GM23338 (cell line): ENCODE measurements around the gene IQSEC3. TPM values are rescaled to one million over a fixed set of nuclear protein-coding genes. Genes with fewer than 3 reads are reported as not detected.

Experiments
- ATAC-seq: fragments of 200-7000 bp; cut with Tn5 transposase; 3 replicates; pipeline ENCODE4 v1.9.1; 2020
- DNase-seq: peaks from one replicate; pipeline ENCODE4 v3.0.0-alpha.2; 2015; ENCODE audit warnings: low spot score
- H2AFZ ChIP-seq: fragments of 200-600 bp; sonication (generic); 2 replicates; pipeline ENCODE4 v1.8.0; 2016; ENCODE audit warnings: antibody characterized with exemption, mild to moderate bottlenecking, moderate library complexity
- H3F3A ChIP-seq: fragments of 200-600 bp; sonication (generic); replicated peaks from 2 replicates; pipeline ENCODE4 v1.8.0; 2017; ENCODE audit warnings: antibody characterized with exemption, mixed run types, low read depth
- H3K27ac ChIP-seq: fragments of 200-600 bp; sonication (generic); 2 replicates; pipeline ENCODE4 v1.6.1; 2016; ENCODE audit warnings: low read depth
- H3K27me3 ChIP-seq: fragments of 200-600 bp; sonication (generic); 2 replicates; pipeline ENCODE4 v1.8.0; 2016; ENCODE audit warnings: mild to moderate bottlenecking, mixed run types, moderate library complexity; ENCODE audit not compliant: insufficient read depth
- H3K36me3 ChIP-seq: fragments of 200-600 bp; sonication (generic); 2 replicates; pipeline ENCODE4 v1.8.0; 2016; ENCODE audit warnings: mild to moderate bottlenecking; ENCODE audit not compliant: insufficient read depth
- H3K4me1 ChIP-seq: fragments of 200-600 bp; sonication (generic); 2 replicates; pipeline ENCODE4 v1.8.0; 2016; ENCODE audit warnings: mild to moderate bottlenecking, moderate library complexity; ENCODE audit not compliant: insufficient read depth
- H3K4me2 ChIP-seq: fragments of 200-600 bp; sonication (generic); 2 replicates; pipeline ENCODE4 v1.7.1; 2017; ENCODE audit warnings: mixed run types
- H3K4me3 ChIP-seq: fragments of 200-600 bp; sonication (generic); 2 replicates; pipeline ENCODE4 v1.6.1; 2016; ENCODE audit warnings: mixed run types
- H3K79me2 ChIP-seq: fragments of 200-600 bp; sonication (generic); replicated peaks from 2 replicates; pipeline ENCODE4 v1.8.0; 2017; ENCODE audit warnings: mild to moderate bottlenecking; ENCODE audit not compliant: insufficient read depth
- H3K9me2 ChIP-seq: fragments of 200-600 bp; sonication (generic); 2 replicates; pipeline ENCODE4 v1.8.0; 2017; ENCODE audit not compliant: insufficient read depth
- H4K20me1 ChIP-seq: fragments of 200-600 bp; sonication (generic); replicated peaks from 2 replicates; pipeline ENCODE4 v1.8.0; 2017; ENCODE audit warnings: mild to moderate bottlenecking; ENCODE audit not compliant: insufficient read depth
- H3K27ac Mint-ChIP-seq: 2 replicates; pipeline ENCODE4 v1.8.0; 2020; ENCODE audit warnings: inconsistent platforms, mild to moderate bottlenecking, moderate library complexity, mixed read lengths
- H3K27me3 Mint-ChIP-seq: 3 replicates; pipeline ENCODE4 v1.8.0; 2022; ENCODE audit warnings: low read depth, mild to moderate bottlenecking, moderate library complexity, mixed read lengths, inconsistent platforms; ENCODE audit not compliant: insufficient read depth, poor library complexity
- H3K36me3 Mint-ChIP-seq: 3 replicates; pipeline ENCODE4 v1.8.0; 2021; ENCODE audit warnings: low read depth, mild to moderate bottlenecking, inconsistent platforms, moderate library complexity, mixed read lengths
- H3K4me1 Mint-ChIP-seq: 3 replicates; pipeline ENCODE4 v1.8.0; 2020; ENCODE audit warnings: mild to moderate bottlenecking, inconsistent platforms, mixed read lengths
- H3K4me3 Mint-ChIP-seq: 3 replicates; pipeline ENCODE4 v1.8.0; 2021; ENCODE audit warnings: moderate library complexity, mild to moderate bottlenecking, inconsistent platforms, mixed read lengths
- H3K9me3 Mint-ChIP-seq: 3 replicates; pipeline ENCODE4 v1.8.0; 2020; ENCODE audit warnings: moderate library complexity, mild to moderate bottlenecking, inconsistent platforms, mixed read lengths
- CREB1 ChIP-seq: fragments of 250-450 bp; sonication (Bioruptor Pico); IDR thresholded peaks from 2 replicates; pipeline ENCODE4 v1.5.0; 2020; ENCODE audit warnings: low read depth, mild to moderate bottlenecking, moderate library complexity
- CTCF ChIP-seq, 2 experiments: fragments of 200-600 bp in 1 of 2; sonication (generic) in 1 of 2; conservative IDR thresholded peaks; 2 replicates each; pipeline versions ENCODE4 v1.5.1 to v1.6.1; 2016 to 2017; ENCODE audit warnings: antibody characterized with exemption in 2 of 2, low read depth in 2 of 2, mild to moderate bottlenecking in 2 of 2, moderate library complexity in 1 of 2
- EZH2 ChIP-seq: fragments of 200-600 bp; sonication (generic); IDR thresholded peaks from one replicate; pipeline ENCODE4 v1.8.0; 2017; ENCODE audit warnings: antibody characterized with exemption, mild to moderate bottlenecking, low read depth; ENCODE audit not compliant: unreplicated experiment
- EZH2phosphoT487 ChIP-seq: fragments of 200-600 bp; sonication (generic); IDR thresholded peaks from one replicate; pipeline ENCODE4 v1.8.1; 2018; ENCODE audit warnings: antibody characterized with exemption; ENCODE audit not compliant: unreplicated experiment
- NANOG ChIP-seq: IDR thresholded peaks from 2 replicates; pipeline ENCODE4 v1.6.1; 2016; ENCODE audit warnings: antibody characterized with exemption, borderline replicate concordance
- POLR2AphosphoS5 ChIP-seq: IDR thresholded peaks from 2 replicates; pipeline ENCODE4 v1.6.1; 2016; ENCODE audit warnings: antibody characterized with exemption, low read depth
- REST ChIP-seq: IDR thresholded peaks from one replicate; pipeline ENCODE4 v1.6.1; 2018; ENCODE audit warnings: antibody characterized with exemption; ENCODE audit not compliant: unreplicated experiment
- STAT1 ChIP-seq: IDR thresholded peaks from one replicate; pipeline ENCODE4 v1.6.1; 2016; ENCODE audit warnings: antibody characterized with exemption; ENCODE audit not compliant: unreplicated experiment
- ZNF114 ChIP-seq: fragments of 250-450 bp; sonication (Bioruptor Pico); IDR thresholded peaks from 2 replicates; pipeline ENCODE4 v1.5.0; 2020; ENCODE audit warnings: mild to moderate bottlenecking, moderate library complexity
- polyA plus RNA-seq: library from polyadenylated mRNA; unstranded; fragments of >200 nt; fragmentation: Nextera tagmentation; extraction: Ambion mirVana; gene quantifications from 2 replicates; pipeline ENCODE4 v1.2.1, GENCODE V29; 2016
- total RNA-seq: library from RNA; depleted of rRNA; stranded (reverse); fragments of >200 nt; shearing (Covaris generic); gene quantifications from 2 replicates; pipeline ENCODE4 v1.2.3, GENCODE V29; 2014
- TF ChIP-seq, protein P1 (sequence below): IDR thresholded peaks from 2 replicates; pipeline ENCODE4 v1.6.1; 2016; ENCODE audit warnings: antibody characterized with exemption

IQSEC3 gene
- total and polyA plus RNA-seq, 2 experiments from 2014 or later = 2.1 to 3.6 TPM

- Histone ChIP-seq H3K9me2 (no peaks in the 10 kb centered on the region), H3K4me3 (no peak overlapping the region), H2AFZ (no peak overlapping the region), H3K36me3 (no peaks in the 10 kb centered on the region), H3K4me1 (peaks cover 12% of the 10 kb centered on the region; the same call in 1 of the 2 replicates), H3K27ac (no peak overlapping the region), H3K79me2 (no peaks in the 10 kb centered on the region), H3F3A (no peaks in the 10 kb centered on the region), H3K4me2 (no peak overlapping the region), H4K20me1 (no peaks in the 10 kb centered on the region; the same call in 1 of the 2 replicates), H3K27me3 (peaks cover 41% of the 10 kb centered on the region)
- ATAC-seq (no peak), DNase-seq (no peak)
- no peak for TF ChIP-seq NANOG
- no peak for TF ChIP-seq POLR2AphosphoS5
- no peak for TF ChIP-seq ZNF114 (CRISPR knock-in tag)
- TF ChIP-seq, protein P1, sequence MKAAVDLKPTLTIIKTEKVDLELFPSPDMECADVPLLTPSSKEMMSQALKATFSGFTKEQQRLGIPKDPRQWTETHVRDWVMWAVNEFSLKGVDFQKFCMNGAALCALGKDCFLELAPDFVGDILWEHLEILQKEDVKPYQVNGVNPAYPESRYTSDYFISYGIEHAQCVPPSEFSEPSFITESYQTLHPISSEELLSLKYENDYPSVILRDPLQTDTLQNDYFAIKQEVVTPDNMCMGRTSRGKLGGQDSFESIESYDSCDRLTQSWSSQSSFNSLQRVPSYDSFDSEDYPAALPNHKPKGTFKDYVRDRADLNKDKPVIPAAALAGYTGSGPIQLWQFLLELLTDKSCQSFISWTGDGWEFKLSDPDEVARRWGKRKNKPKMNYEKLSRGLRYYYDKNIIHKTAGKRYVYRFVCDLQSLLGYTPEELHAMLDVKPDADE = no peak
- no peak for TF ChIP-seq REST
- no peak for TF ChIP-seq CTCF (conservative IDR thresholded peaks at IDR 0.05; ENCODE audit: low read depth in 2 of 2)
- no peak for TF ChIP-seq EZH2phosphoT487
- no peak for TF ChIP-seq STAT1
- no peak overlapping the region for H3K4me3 Mint-ChIP-seq
- H3K36me3 Mint-ChIP-seq = no peaks in the 10 kb centered on the region
- peaks cover 18% of the 10 kb centered on the region for H3K4me1 Mint-ChIP-seq
- peaks cover 18% of the 10 kb centered on the region for H3K27me3 Mint-ChIP-seq
- no peak overlapping the region for H3K27ac Mint-ChIP-seq
- H3K9me3 Mint-ChIP-seq = peaks cover 4% of the 10 kb centered on the region; the same call in 1 of the 3 replicates
These were observed 141.2 kb downstream of the IQSEC3 start for GRCh38 chr12:207804-208203.

DNA sequence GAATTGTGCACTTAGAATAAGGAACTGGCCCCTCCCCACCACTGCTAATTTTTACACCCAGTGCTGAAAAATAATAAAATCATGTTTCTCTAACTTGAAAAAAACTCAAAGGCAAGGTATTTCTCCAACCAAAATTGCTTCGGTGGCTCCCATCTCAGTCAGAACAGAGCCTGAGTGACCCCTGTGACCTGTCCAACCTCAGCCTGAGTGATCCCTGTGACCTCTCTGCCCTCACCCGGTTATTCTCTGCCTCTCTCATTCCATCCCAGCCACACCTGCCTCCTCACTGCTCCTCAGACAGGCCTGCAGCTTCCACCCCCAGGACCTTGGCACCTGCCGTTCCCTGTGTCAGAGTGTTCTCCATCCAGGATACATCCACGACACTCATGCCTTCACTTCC is 142.2 kb downstream of the IQSEC3 start:
- no peaks in the 10 kb centered on the region for H3K9me2 ChIP-seq
- ATAC-seq (no peak), DNase-seq (no peak)
- Mint-ChIP-seq H3K4me1 (peaks cover 28% of the 10 kb centered on the region), H3K27me3 (peaks cover 19% of the 10 kb centered on the region), H3K36me3 (no peaks in the 10 kb centered on the region), H3K27ac (no peak overlapping the region), H3K9me3 (peaks cover 4% of the 10 kb centered on the region; the same call in 1 of the 3 replicates), H3K4me3 (no peak overlapping the region)
- no peak overlapping the region for H3K27ac ChIP-seq
- peaks cover 36% of the 10 kb centered on the region for H3K27me3 ChIP-seq
- peaks cover 15% of the 10 kb centered on the region; the same call in 1 of the 2 replicates for H3K4me1 ChIP-seq
- H4K20me1 ChIP-seq = no peaks in the 10 kb centered on the region; the same call in 1 of the 2 replicates
- no peak overlapping the region for H3K4me3 ChIP-seq
- H3F3A ChIP-seq = no peaks in the 10 kb centered on the region
- no peak overlapping the region for H3K4me2 ChIP-seq
- no peaks in the 10 kb centered on the region for H3K79me2 ChIP-seq
- H2AFZ ChIP-seq = no peak overlapping the region
- no peaks in the 10 kb centered on the region for H3K36me3 ChIP-seq
- TF ChIP-seq STAT1 (no peak), EZH2 (no peak), CREB1 (no peak), ZNF114 (CRISPR knock-in tag) (no peak), POLR2AphosphoS5 (no peak), NANOG (no peak)
- TF ChIP-seq, protein P1 = no peak
